GM21737 (cell line): ENCODE measurements around the gene EOLA1.
"Not testable (repeated sequence)": the region's sequence is repeated elsewhere in the genome, so short reads cannot be mapped to it uniquely, and the experiment has no call there.

ENCODE experiments used
- ATAC-seq: cut with Tn5 transposase; IDR thresholded peaks from one replicate; pipeline ENCODE4 v1.9.1; 2021; ENCODE audit warnings: mild to moderate bottlenecking, moderate library complexity; ENCODE audit not compliant: unreplicated experiment

EOLA1 gene

GRCh38 chrX:149513825-149514428, 26.9 kb upstream of the EOLA1 start:
- no peak for ATAC-seq

GRCh38 chrX:149515954-149516602, 24.7 kb upstream of the EOLA1 start:
- no peak for ATAC-seq

DNA sequence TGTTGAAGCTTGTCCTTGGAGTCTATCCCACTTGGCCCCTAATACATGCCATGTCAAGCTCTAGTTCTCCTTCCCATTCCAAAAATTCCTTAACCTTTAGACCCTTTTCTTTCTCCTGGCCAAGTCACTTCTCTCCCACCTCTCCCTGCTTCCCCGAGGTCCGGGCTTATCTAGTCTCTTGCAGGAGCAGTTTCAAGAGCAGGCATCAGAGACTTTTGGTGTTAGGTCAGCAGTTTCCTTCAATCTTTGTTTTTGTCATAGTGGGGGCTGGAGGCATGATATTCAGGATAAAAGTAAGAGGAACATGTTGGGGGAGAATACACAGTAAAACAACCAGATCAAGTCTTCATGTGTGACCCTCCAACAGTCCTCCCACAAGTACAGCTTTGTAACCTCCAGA, 24.2 kb upstream of the EOLA1 start:
- ATAC-seq, result no peak

- ATAC-seq, result no peak
Measured at GRCh38 chrX:149517308-149517707, 23.5 kb upstream of the EOLA1 start.

DNA sequence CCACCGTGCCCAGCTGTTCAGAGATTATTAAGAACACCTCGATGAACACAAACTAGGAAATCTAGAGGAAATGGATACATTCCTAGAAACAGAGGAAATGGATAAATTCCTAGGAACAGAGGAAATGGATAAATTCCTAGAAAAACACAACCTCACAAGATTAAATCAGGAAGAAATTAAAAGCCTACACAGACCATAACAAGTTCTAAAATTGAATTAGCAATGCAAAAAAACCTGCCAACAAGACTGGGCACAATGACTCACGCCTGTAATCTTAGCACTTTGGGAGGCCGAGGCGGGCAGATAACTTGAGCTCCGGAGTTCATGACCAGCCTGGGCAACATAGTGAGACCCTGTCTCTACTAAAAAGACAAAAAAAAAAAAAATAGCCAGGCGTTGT, 22.6 kb upstream of the EOLA1 start:
- no peak for ATAC-seq

DNA sequence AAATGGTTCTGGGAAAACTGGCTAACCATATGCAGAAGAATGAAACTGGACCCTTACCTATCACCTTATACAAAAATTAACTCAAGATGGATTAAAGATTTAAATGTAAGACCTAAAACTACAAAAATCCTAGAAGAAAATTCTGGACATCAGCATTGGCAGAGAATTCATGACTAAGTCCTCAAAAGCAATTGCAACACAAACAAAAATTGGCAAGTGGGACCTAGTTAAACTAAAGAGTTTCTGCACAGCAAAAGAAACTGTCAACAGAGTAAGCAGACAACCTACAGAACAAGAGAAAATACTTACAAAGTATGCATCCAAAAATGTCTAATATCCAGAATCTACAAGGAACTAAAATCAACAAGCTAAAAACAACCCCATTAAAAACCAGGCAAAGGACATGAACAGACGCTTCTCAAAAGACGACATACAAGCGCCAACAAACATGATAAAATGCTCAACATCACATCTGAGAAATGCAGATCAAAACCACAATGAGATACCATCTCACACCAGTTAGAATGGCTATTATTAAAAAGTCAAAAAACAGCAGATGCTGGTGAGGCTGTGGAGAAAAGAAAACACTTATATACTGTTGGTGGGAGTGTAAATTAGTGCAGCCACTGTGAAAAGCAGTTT, 20.1 kb upstream of the EOLA1 start:
- not testable (repeated sequence) for ATAC-seq

DNA sequence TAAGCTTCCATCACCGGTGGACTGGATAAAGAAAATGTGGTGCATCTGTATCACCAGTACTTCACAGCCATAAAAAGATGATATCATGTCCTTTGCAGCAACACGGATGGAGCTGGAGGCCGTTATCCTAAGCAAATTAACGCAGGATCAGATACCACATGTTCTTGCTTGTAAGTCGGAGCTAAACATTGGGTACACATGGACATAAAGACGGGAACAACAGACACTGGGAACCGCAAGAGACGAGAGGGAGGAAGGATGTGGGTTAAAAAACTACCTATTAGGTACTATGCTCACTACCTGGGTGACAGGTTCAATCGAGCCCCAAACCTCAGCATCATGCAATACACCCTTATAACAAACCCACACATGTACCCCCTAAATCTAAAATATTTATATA, 19.4 kb upstream of the EOLA1 start:
- no peak for ATAC-seq

DNA sequence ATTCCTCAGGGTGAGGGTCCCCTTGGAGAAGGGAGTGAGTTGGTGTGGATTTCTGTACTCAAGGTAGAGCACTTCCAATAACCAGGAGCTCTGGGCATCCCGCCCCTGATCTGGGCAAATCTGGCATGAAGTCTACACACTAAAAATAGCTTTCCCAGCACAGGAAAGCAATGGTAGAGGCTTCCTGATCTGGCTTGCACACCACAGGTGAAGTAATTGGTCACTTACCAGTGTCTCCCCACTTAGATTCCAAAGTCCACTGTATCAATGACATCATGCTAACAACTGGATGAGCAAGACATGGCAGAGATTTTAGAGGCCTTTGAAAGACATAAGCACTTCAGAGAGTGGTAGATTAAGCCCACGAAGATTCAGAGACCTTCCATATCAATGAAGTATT, 17.9 kb upstream of the EOLA1 start:
- ATAC-seq, result no peak

GRCh38 chrX:149525389-149525788, 15.4 kb upstream of the EOLA1 start:
- ATAC-seq, result peak; percentile 92

GRCh38 chrX:149525903-149526302, 14.9 kb upstream of the EOLA1 start:
- peak; percentile 59 for ATAC-seq

- not testable (repeated sequence) for ATAC-seq
Measured at GRCh38 chrX:149526318-149527033, 14.3 kb upstream of the EOLA1 start.

GRCh38 chrX:149527705-149528104, 13.1 kb upstream of the EOLA1 start:
- ATAC-seq, result no peak

GRCh38 chrX:149528381-149528780, 12.4 kb upstream of the EOLA1 start:
- ATAC-seq, result no peak

DNA sequence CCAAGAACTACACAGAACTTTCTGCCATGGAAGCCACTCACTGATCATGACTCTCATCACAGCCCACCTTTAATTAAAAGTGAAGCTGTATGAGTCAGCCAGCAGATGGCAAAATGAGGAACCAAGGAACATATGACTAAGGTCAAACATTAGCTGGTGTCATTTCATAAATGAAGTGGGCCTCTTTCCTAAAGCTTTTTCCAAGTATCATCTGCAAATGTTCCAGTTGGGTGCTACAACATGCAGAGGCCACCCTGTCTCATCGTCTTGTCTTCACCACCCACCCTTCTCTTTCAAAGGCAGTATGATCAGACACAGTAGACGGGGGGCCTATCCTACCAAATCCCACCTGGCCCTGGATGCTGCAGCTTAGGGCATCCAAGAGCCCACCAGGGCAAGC, 9.2 kb upstream of the EOLA1 start:
- no peak for ATAC-seq

DNA sequence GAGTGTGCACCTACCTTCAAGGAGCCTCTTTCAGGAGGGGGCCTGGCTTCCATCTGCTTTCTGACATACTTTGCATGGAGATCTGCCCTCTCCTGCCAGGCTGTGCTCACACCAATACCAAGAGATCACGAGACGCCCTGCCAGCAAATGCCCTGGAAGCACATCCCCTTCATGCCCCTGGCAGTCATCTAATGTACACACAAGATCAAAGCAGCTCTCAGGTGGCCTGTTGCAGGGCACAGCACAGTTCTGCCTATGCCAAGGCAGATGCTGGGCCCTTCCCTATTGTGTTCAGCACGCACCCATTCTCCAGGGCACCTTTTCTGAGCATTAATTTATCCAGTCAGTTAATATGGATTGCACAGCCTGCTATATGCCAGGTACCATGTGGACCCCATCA, 7.9 kb upstream of the EOLA1 start:
- not testable (repeated sequence) for ATAC-seq

DNA sequence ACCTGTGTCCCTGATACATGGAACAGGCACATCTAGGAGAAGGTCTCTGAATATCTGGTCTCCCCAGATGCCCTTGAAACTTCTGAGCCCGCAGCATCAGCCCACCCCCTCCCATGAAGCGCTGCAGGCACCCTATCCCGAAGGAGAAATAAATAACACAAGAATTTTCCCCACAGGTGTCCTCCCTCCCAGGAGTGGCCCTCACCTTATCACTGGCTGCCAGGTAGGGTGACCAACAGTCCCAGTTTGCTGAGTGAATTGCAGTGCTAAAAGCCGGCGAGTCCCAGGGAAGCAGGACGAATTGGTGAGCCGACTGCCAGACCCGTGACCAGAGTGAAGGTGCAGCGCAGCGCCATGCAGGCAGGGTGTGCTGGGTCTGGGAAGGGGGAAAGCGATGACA, 6.8 kb upstream of the EOLA1 start:
- not testable (repeated sequence) for ATAC-seq

DNA sequence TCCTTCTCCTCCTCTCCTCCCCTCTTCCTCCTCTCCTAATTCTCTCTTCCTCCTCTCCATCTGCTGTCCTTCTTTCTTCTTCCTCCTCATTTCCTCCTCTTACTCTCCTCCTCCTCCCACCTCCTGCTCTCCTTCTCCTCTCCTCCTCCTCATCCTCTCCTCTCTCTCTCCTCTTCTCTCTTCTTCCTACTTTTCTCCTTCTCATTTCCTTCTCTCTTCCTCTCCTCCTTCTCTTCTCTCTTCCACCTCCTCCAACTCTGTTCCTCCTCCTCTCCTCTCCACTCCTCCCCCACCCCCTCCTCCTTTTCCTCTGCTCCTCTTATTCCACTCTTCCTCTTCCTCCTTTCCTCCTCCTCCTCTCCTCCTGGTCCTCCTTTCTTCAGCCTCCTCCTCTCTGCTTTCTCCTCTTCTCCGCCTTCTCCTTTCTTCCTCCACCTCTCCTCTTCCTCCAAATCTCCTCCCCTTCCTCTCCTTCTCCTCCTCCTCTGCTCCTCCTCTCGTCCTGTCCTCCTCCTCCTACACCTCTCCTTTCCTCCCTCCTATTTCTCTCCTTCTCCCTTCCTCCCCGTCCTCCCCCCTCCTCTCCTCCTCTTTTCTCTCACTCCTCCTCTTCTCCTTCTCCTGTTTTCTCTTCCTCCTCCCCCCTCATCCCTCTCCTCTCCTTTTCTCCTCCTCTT, 5.7 kb upstream of the EOLA1 start:
- ATAC-seq, result not testable (repeated sequence)

DNA sequence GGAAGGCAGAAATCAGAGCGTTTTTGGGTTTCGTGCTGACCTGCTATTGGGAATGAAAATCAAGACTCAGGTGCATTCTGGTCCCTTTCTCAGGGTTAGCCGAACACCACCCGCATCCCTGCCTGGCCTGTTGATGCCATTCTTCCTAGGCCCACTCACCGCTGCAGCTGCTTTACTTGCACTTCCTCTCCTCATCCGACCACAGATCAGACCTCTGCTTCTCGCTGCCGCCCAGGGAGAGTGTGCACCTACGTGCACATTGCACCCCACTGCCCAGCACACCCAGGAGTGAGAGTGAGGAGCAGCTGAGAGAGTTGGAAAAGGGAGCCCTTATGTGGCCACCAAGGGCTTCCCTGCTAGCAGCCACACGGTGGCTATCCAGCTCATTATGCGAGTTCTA, 3.3 kb upstream of the EOLA1 start:
- ATAC-seq, result not testable (repeated sequence)

DNA sequence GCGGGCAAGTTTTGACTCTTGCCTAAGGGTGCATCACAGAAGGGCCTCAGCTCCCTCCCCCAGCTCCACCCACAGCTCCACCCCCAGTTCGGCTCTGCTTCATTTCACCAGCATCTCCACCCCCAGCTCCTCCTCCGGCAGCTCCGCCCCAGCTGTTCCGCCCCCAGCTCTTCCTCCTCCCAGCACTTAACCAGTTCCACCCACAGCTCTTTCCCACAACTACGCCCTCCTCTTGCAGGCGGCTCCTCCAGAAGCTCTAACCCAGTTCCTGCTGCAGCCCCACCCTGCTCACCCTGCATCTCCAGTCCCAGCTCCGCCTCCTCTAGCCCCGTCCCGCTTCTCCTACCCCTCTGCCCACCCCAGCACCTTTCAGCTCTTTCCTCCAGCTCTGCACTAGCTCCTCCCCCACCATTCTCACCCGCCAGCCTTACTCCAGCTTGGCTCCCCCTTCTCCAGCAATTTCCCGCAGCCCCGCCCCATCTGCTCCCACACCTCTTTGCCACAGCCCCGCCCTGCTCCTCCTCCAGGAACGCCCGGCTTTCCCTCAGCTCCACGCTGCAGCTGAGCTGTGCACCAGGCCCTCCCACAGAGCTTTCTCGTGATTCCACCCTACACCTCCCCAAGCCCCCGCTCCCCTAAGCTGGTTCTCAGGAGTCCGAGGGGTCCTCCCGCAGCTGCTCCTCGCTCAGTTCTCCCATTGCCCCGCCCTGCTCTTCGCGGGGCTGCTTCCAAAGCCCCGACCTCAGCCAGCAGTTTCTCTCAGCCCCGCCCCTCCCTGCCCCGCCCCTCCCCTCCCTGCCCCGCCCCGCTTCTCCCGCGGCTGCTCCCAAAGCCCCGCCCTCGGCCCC, 1.3 kb upstream of the EOLA1 start:
- peak; percentile 46 for ATAC-seq

DNA sequence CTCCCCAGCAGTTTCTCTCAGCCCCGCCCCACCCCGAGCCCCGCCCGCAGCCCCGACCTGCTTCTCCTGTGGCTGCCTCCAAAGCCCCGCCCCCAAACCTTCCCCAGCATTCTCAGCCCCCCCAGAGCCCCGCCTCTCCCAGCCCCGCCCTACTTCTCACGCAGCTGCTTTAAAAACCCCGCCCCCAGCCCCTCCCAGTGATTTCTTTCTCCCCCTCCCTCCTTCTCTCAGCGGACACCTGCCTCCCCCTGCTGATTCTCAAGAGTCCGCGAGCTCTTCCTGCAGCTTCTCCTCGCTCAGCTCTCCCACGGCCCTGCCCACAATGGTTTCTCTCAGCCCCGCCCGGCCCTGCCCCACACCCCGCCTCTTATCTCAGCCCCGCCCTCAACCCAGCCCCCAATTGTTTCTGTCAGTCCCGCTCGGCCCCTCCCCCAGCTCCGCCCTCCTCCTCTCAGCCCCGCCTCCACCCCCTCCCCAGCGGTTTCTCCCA, 636 bp upstream of the EOLA1 start:
- ATAC-seq, result peak; percentile 29
